OCI-LY1 (cell line): ENCODE data around the gene ARHGAP35.

Experiments
- H2AFZ ChIP-seq: fragments of 200-600 bp; sonication (generic), shearing (Covaris generic); 2 replicates; pipeline ENCODE4 v1.6.0; 2014; ENCODE audit warnings: antibody characterized with exemption, mild to moderate bottlenecking, low read length
- H3F3A ChIP-seq: fragments of 200-600 bp; sonication (generic), shearing (Covaris generic); 2 replicates; pipeline ENCODE4 v1.6.0; 2014; ENCODE audit warnings: mild to moderate bottlenecking, antibody characterized with exemption, low read length, moderate library complexity; ENCODE audit not compliant: insufficient read depth
- H3K27ac ChIP-seq: fragments of 200-600 bp; sonication (generic); 2 replicates; pipeline ENCODE4 v1.5.1; 2014; ENCODE audit warnings: low read length, mixed run types, mild to moderate bottlenecking, low read depth; ENCODE audit not compliant: poor library complexity, severe bottlenecking
- H3K27me3 ChIP-seq: fragments of 200-600 bp; sonication (generic); 2 replicates; pipeline ENCODE4 v1.6.0; 2014; ENCODE audit warnings: antibody characterized with exemption, mild to moderate bottlenecking, low read length, moderate library complexity; ENCODE audit not compliant: insufficient read depth
- H3K36me3 ChIP-seq: fragments of 200-600 bp; sonication (generic); 2 replicates; pipeline ENCODE4 v1.6.1; 2014; ENCODE audit warnings: mild to moderate bottlenecking, antibody characterized with exemption, low read length, moderate library complexity, mixed read lengths; ENCODE audit not compliant: insufficient read depth
- H3K4me1 ChIP-seq: fragments of 200-600 bp; sonication (generic); 2 replicates; pipeline ENCODE4 v1.5.1; 2014; ENCODE audit warnings: mild to moderate bottlenecking, low read length, moderate library complexity; ENCODE audit not compliant: insufficient read depth, severe bottlenecking
- H3K4me2 ChIP-seq: fragments of 200-600 bp; sonication (generic), shearing (Covaris generic); 2 replicates; pipeline ENCODE4 v1.6.1; 2014; ENCODE audit warnings: low read length
- H3K4me3 ChIP-seq: fragments of 200-600 bp; sonication (generic); 2 replicates; pipeline ENCODE4 v1.5.1; 2014; ENCODE audit warnings: low read length, low read depth, mild to moderate bottlenecking, mixed read lengths; ENCODE audit not compliant: poor library complexity, severe bottlenecking
- H3K79me2 ChIP-seq: fragments of 200-600 bp; shearing (Covaris generic); 2 replicates; pipeline ENCODE4 v1.6.1; 2016; ENCODE audit warnings: mixed run types, low read length, mixed read lengths; ENCODE audit not compliant: insufficient read depth
- H3K9ac ChIP-seq: fragments of 200-600 bp; sonication (generic), shearing (Covaris generic); 2 replicates; pipeline ENCODE4 v1.6.1; 2014; ENCODE audit warnings: mild to moderate bottlenecking, low read length, mixed read lengths
- H3K9me2 ChIP-seq: fragments of 200-600 bp; sonication (generic), shearing (Covaris generic); 2 replicates; pipeline ENCODE4 v1.6.1; 2014; ENCODE audit warnings: low read depth, mild to moderate bottlenecking, low read length, mixed read lengths
- H3K9me3 ChIP-seq: fragments of 200-600 bp; shearing (Covaris generic); 2 replicates; pipeline ENCODE4 v1.6.1; 2014; ENCODE audit warnings: low read length, mixed read lengths
- H4K20me1 ChIP-seq: fragments of 200-600 bp; sonication (generic), shearing (Covaris generic); 2 replicates; pipeline ENCODE4 v1.6.0; 2016; ENCODE audit warnings: mild to moderate bottlenecking, low read length; ENCODE audit not compliant: insufficient read depth
- CTCF ChIP-seq: fragments of 200-600 bp; sonication (generic), shearing (Covaris generic); IDR thresholded peaks from 2 replicates; pipeline ENCODE4 v1.5.1; 2017; ENCODE audit warnings: mild to moderate bottlenecking, antibody characterized with exemption, low read length, moderate library complexity, mixed read lengths
- EZH2 ChIP-seq: fragments of 200-600 bp; sonication (generic), shearing (Covaris generic); IDR thresholded peaks from 2 replicates; pipeline ENCODE4 v1.8.0; 2017; ENCODE audit warnings: borderline replicate concordance, mixed run types, mild to moderate bottlenecking, antibody characterized with exemption, low read length, moderate library complexity, mixed read lengths

The ARHGAP35 gene

GRCh38 chr19:46828484-46828883, 32.3 kb upstream of the ARHGAP35 start:
- Histone ChIP-seq H3K4me2 (no peak overlapping the region), H3K4me1 (peaks cover 13% of the 10 kb centered on the region), H3K4me3 (no peak overlapping the region), H3K27me3 (no peaks in the 10 kb centered on the region), H3K27ac (no peak overlapping the region), H3K9me2 (no peaks in the 10 kb centered on the region), H3K9ac (no peak overlapping the region), H3K79me2 (no peaks in the 10 kb centered on the region), H3K36me3 (no peaks in the 10 kb centered on the region), H2AFZ (no peak overlapping the region), H3K9me3 (peaks cover 4% of the 10 kb centered on the region; the same call in 1 of the 2 replicates), H3F3A (no peaks in the 10 kb centered on the region), H4K20me1 (no peaks in the 10 kb centered on the region)
- TF ChIP-seq CTCF (no peak), EZH2 (no peak)

GRCh38 chr19:46830864-46831263, 29.9 kb upstream of the ARHGAP35 start:
- Histone ChIP-seq H3K79me2 (no peaks in the 10 kb centered on the region), H3F3A (no peaks in the 10 kb centered on the region), H3K4me3 (no peak overlapping the region), H3K4me1 (peaks cover 5% of the 10 kb centered on the region), H3K9me3 (peaks cover 4% of the 10 kb centered on the region; the same call in 1 of the 2 replicates), H3K27me3 (no peaks in the 10 kb centered on the region), H4K20me1 (no peaks in the 10 kb centered on the region), H2AFZ (no peak overlapping the region), H3K9ac (no peak overlapping the region), H3K9me2 (no peaks in the 10 kb centered on the region), H3K36me3 (no peaks in the 10 kb centered on the region; the same call in 1 of the 2 replicates), H3K27ac (no peak overlapping the region), H3K4me2 (no peak overlapping the region)
- TF ChIP-seq EZH2: no peak
- TF ChIP-seq CTCF: no peak

- H3K9me2 ChIP-seq: no peaks in the 10 kb centered on the region
- H3K79me2 ChIP-seq: no peaks in the 10 kb centered on the region
- no peak overlapping the region for H2AFZ ChIP-seq
- H3K9me3 ChIP-seq: peaks cover 4% of the 10 kb centered on the region; the same call in 1 of the 2 replicates
- H3K4me1 ChIP-seq: peaks cover 5% of the 10 kb centered on the region
- H3K27me3 ChIP-seq: no peaks in the 10 kb centered on the region
- H3K9ac ChIP-seq: no peak overlapping the region
- no peak overlapping the region for H3K4me3 ChIP-seq
- H3K4me2 ChIP-seq: no peak overlapping the region
- H3K36me3 ChIP-seq: peaks cover 6% of the 10 kb centered on the region
- H4K20me1 ChIP-seq: no peaks in the 10 kb centered on the region
- H3F3A ChIP-seq: no peaks in the 10 kb centered on the region
- TF ChIP-seq EZH2 (no peak), CTCF (no peak)
- H3K27ac ChIP-seq: no peak overlapping the region
Observed at GRCh38 chr19:46834121-46834520, 26.7 kb upstream of the ARHGAP35 start.
